NT2/D1 (cell line): ENCODE results near the gene BACH2.

ENCODE experiments used
- YY1 ChIP-seq: IDR thresholded peaks from 2 replicates; pipeline ENCODE4 v1.6.1; 2011; ENCODE audit not compliant: insufficient read length, insufficient read depth
- ZNF274 ChIP-seq: IDR thresholded peaks from 2 replicates; pipeline ENCODE4 v1.6.1; 2011; ENCODE audit warnings: mild to moderate bottlenecking, low read depth, low read length

DNA sequence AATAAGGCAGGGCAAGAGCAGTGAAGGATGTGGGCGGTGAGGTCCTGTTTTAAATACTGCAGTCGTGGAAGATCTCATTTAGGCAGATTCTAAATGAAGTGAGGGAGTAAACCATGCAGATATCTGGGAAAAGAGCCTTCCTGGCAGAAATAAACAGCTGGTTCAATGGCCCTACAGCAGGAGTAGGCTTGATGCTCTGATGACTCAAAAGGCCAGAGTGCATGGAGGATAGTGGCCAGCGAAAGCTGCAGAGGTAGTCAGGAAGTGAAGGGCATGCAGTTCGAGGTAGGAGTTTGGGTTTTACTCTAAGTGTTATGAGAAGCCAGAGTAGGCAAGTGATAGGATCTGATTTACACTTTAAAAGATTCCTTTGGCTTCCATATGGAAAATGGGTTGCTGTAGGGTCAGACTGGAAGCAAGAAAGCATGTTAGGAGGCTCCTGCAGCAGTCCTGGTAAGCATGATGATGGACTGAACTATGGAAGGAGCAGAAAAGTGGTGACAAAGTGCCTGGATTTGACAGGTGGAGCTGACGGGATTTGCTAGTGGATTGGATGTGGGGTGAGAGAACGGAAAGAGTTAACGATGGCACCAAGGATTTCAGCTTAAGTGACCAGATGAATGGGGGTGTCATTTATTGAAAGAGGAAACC is 252.3 kb downstream of the BACH2 start:
- TF ChIP-seq YY1 (no peak), ZNF274 (no peak)
